OCI-LY1 (cell line): Measurements from ENCODE around the gene FAAP100.

Experiments used
- H2AFZ ChIP-seq: fragments of 200-600 bp; sonication (generic), shearing (Covaris generic); 2 replicates; pipeline ENCODE4 v1.6.0; 2014; ENCODE audit warnings: antibody characterized with exemption, mild to moderate bottlenecking, low read length
- H3F3A ChIP-seq: fragments of 200-600 bp; sonication (generic), shearing (Covaris generic); 2 replicates; pipeline ENCODE4 v1.6.0; 2014; ENCODE audit warnings: mild to moderate bottlenecking, antibody characterized with exemption, low read length, moderate library complexity; ENCODE audit not compliant: insufficient read depth
- H3K27ac ChIP-seq: fragments of 200-600 bp; sonication (generic); 2 replicates; pipeline ENCODE4 v1.5.1; 2014; ENCODE audit warnings: low read length, mixed run types, mild to moderate bottlenecking, low read depth; ENCODE audit not compliant: poor library complexity, severe bottlenecking
- H3K27me3 ChIP-seq: fragments of 200-600 bp; sonication (generic); 2 replicates; pipeline ENCODE4 v1.6.0; 2014; ENCODE audit warnings: antibody characterized with exemption, mild to moderate bottlenecking, low read length, moderate library complexity; ENCODE audit not compliant: insufficient read depth
- H3K36me3 ChIP-seq: fragments of 200-600 bp; sonication (generic); 2 replicates; pipeline ENCODE4 v1.6.1; 2014; ENCODE audit warnings: mild to moderate bottlenecking, antibody characterized with exemption, low read length, moderate library complexity, mixed read lengths; ENCODE audit not compliant: insufficient read depth
- H3K4me1 ChIP-seq: fragments of 200-600 bp; sonication (generic); 2 replicates; pipeline ENCODE4 v1.5.1; 2014; ENCODE audit warnings: mild to moderate bottlenecking, low read length, moderate library complexity; ENCODE audit not compliant: insufficient read depth, severe bottlenecking
- H3K4me2 ChIP-seq: fragments of 200-600 bp; sonication (generic), shearing (Covaris generic); 2 replicates; pipeline ENCODE4 v1.6.1; 2014; ENCODE audit warnings: low read length
- H3K4me3 ChIP-seq: fragments of 200-600 bp; sonication (generic); 2 replicates; pipeline ENCODE4 v1.5.1; 2014; ENCODE audit warnings: low read length, low read depth, mild to moderate bottlenecking, mixed read lengths; ENCODE audit not compliant: poor library complexity, severe bottlenecking
- H3K79me2 ChIP-seq: fragments of 200-600 bp; shearing (Covaris generic); 2 replicates; pipeline ENCODE4 v1.6.1; 2016; ENCODE audit warnings: mixed run types, low read length, mixed read lengths; ENCODE audit not compliant: insufficient read depth
- H3K9ac ChIP-seq: fragments of 200-600 bp; sonication (generic), shearing (Covaris generic); 2 replicates; pipeline ENCODE4 v1.6.1; 2014; ENCODE audit warnings: mild to moderate bottlenecking, low read length, mixed read lengths
- H3K9me2 ChIP-seq: fragments of 200-600 bp; sonication (generic), shearing (Covaris generic); 2 replicates; pipeline ENCODE4 v1.6.1; 2014; ENCODE audit warnings: low read depth, mild to moderate bottlenecking, low read length, mixed read lengths
- H3K9me3 ChIP-seq: fragments of 200-600 bp; shearing (Covaris generic); 2 replicates; pipeline ENCODE4 v1.6.1; 2014; ENCODE audit warnings: low read length, mixed read lengths
- H4K20me1 ChIP-seq: fragments of 200-600 bp; sonication (generic), shearing (Covaris generic); 2 replicates; pipeline ENCODE4 v1.6.0; 2016; ENCODE audit warnings: mild to moderate bottlenecking, low read length; ENCODE audit not compliant: insufficient read depth
- CTCF ChIP-seq: fragments of 200-600 bp; sonication (generic), shearing (Covaris generic); IDR thresholded peaks from 2 replicates; pipeline ENCODE4 v1.5.1; 2017; ENCODE audit warnings: mild to moderate bottlenecking, antibody characterized with exemption, low read length, moderate library complexity, mixed read lengths
- EZH2 ChIP-seq: fragments of 200-600 bp; sonication (generic), shearing (Covaris generic); IDR thresholded peaks from 2 replicates; pipeline ENCODE4 v1.8.0; 2017; ENCODE audit warnings: borderline replicate concordance, mixed run types, mild to moderate bottlenecking, antibody characterized with exemption, low read length, moderate library complexity, mixed read lengths

Gene FAAP100

GRCh38 chr17:81494626-81495377 lies 57.4 kb downstream of the FAAP100 start:
- H3K4me3 ChIP-seq: no peak overlapping the region
- no peaks in the 10 kb centered on the region for H3K79me2 ChIP-seq
- H3K27me3 ChIP-seq: peaks cover 9% of the 10 kb centered on the region
- no peak overlapping the region for H2AFZ ChIP-seq
- H3K9me2 ChIP-seq: no peaks in the 10 kb centered on the region
- no peaks in the 10 kb centered on the region for H3K9me3 ChIP-seq
- H3K27ac ChIP-seq: no peak overlapping the region
- no peak overlapping the region for H3K4me2 ChIP-seq
- H3K9ac ChIP-seq: no peak overlapping the region
- peaks cover 5% of the 10 kb centered on the region for H3K4me1 ChIP-seq
- TF ChIP-seq CTCF (no peak), EZH2 (no peak)
- no peaks in the 10 kb centered on the region for H3F3A ChIP-seq
- H4K20me1 ChIP-seq: no peaks in the 10 kb centered on the region
- H3K36me3 ChIP-seq: no peaks in the 10 kb centered on the region

- H3K4me1 ChIP-seq: peaks cover 6% of the 10 kb centered on the region
- H3K4me2 ChIP-seq: no peak overlapping the region
- no peaks in the 10 kb centered on the region for H3K9me3 ChIP-seq
- H3K27ac ChIP-seq: no peak overlapping the region
- no peak overlapping the region for H3K9ac ChIP-seq
- no peaks in the 10 kb centered on the region for H3K9me2 ChIP-seq
- H4K20me1 ChIP-seq: no peaks in the 10 kb centered on the region
- H3K36me3 ChIP-seq: no peaks in the 10 kb centered on the region
- peaks cover 9% of the 10 kb centered on the region; the same call in 1 of the 2 replicates for H3K27me3 ChIP-seq
- TF ChIP-seq CTCF (no peak), EZH2 (no peak)
- no peaks in the 10 kb centered on the region for H3K79me2 ChIP-seq
- no peak overlapping the region for H3K4me3 ChIP-seq
- no peaks in the 10 kb centered on the region for H3F3A ChIP-seq
- no peak overlapping the region for H2AFZ ChIP-seq
Measured at GRCh38 chr17:81493198-81494038, 58.7 kb downstream of the FAAP100 start.

- Histone ChIP-seq H3F3A (no peaks in the 10 kb centered on the region), H3K27ac (no peak overlapping the region), H3K4me1 (peaks cover 11% of the 10 kb centered on the region), H3K9ac (no peak overlapping the region), H3K4me2 (no peak overlapping the region), H3K27me3 (peaks cover 9% of the 10 kb centered on the region; the same call in 1 of the 2 replicates), H3K36me3 (no peaks in the 10 kb centered on the region), H2AFZ (no peak overlapping the region), H3K79me2 (no peaks in the 10 kb centered on the region), H4K20me1 (no peaks in the 10 kb centered on the region), H3K9me3 (no peaks in the 10 kb centered on the region), H3K4me3 (no peak overlapping the region), H3K9me2 (no peaks in the 10 kb centered on the region)
- TF ChIP-seq CTCF (no peak), EZH2 (no peak)
Measured at GRCh38 chr17:81492706-81493105, 59.4 kb downstream of the FAAP100 start.
